B cell (primary cell): ENCODE data around the gene C16orf82. TPM values are rescaled to one million over a fixed set of nuclear protein-coding genes. Genes with fewer than 3 reads are reported as not detected.

Experiments
- ATAC-seq: fragments of 200-7000 bp; cut with Tn5 transposase; one replicate; pipeline ENCODE4 v1.10.0; 2021; ENCODE audit warnings: low read depth, mild to moderate bottlenecking, moderate number of reproducible peaks, moderate library complexity
- CTCF ChIA-PET: fragments of 350-600 bp; sonication (Branson Sonifier 250); formaldehyde crosslinking; loops from one replicate; lab custom pipeline; 2021; ENCODE audit warnings: antibody characterized with exemption, inconsistent platforms; lab: Charles Lee
- POLR2A ChIA-PET: fragments of 350-600 bp; sonication (Branson Sonifier 250); formaldehyde crosslinking; loops from one replicate; lab custom pipeline; 2021; ENCODE audit warnings: antibody characterized with exemption; lab: Charles Lee
- DNase-seq: peaks from one replicate; pipeline ENCODE4 v3.0.0; 2013
- H2AFZ ChIP-seq: 2 replicates; pipeline ENCODE4 v1.6.1; 2012; ENCODE audit warnings: mild to moderate bottlenecking, low read depth, low read length; ENCODE audit not compliant: insufficient read depth, poor library complexity, severe bottlenecking
- H3K27ac ChIP-seq, 2 donors: 1 replicate in 1 of 2; 2 replicates in 1 of 2; pipeline ENCODE4 v1.5.1; 2012 to 2013; ENCODE audit warnings: low read length in 2 of 2, mild to moderate bottlenecking in 2 of 2, moderate library complexity in 1 of 2
- H3K27me3 ChIP-seq, 4 experiments: fragments of 200-600 bp in 1 of 4; sonication (generic) in 1 of 4; replicated peaks in 1 of 4; 1 replicate in 2 of 4; 2 replicates in 2 of 4; pipeline versions ENCODE4 v1.6.1 to v1.7.0; 2013 to 2016; ENCODE audit warnings: low read length in 3 of 4, mild to moderate bottlenecking in 2 of 4, mixed read lengths in 1 of 4, moderate library complexity in 1 of 4; ENCODE audit not compliant: insufficient read depth in 4 of 4, control insufficient read depth in 3 of 4; ENCODE audit errors: control extremely low read depth in 1 of 4
- H3K36me3 ChIP-seq, 2 experiments: replicated peaks in 1 of 2; 1 replicate in 1 of 2; 2 replicates in 1 of 2; pipeline versions ENCODE4 v1.6.1 to v1.7.1; 2013; ENCODE audit warnings: low read length in 1 of 2; ENCODE audit not compliant: insufficient read depth in 2 of 2, control insufficient read depth in 1 of 2; ENCODE audit errors: control extremely low read depth in 1 of 2, extremely low read depth in 1 of 2
- H3K4me1 ChIP-seq, 2 donors: fragments of 200-600 bp in 1 of 2; sonication (generic) in 1 of 2; 1 replicate in 1 of 2; 2 replicates in 1 of 2; pipeline versions ENCODE4 v1.5.1 to v1.6.1; 2013 to 2017; ENCODE audit warnings: low read length in 2 of 2; ENCODE audit not compliant: control insufficient read depth in 2 of 2, insufficient read depth in 2 of 2
- H3K4me2 ChIP-seq: replicated peaks from 2 replicates; pipeline ENCODE3; 2012; ENCODE audit warnings: mild to moderate bottlenecking, low read depth, low read length; ENCODE audit not compliant: poor library complexity, severe bottlenecking
- H3K4me3 ChIP-seq, 5 experiments: fragments of 200-600 bp in 1 of 5; sonication (generic) in 1 of 5; 1 replicate in 3 of 5; 2 replicates in 2 of 5; pipeline versions ENCODE4 v1.5.1 to v1.7.0; 2011 to 2016; ENCODE audit warnings: low read length in 4 of 5, mild to moderate bottlenecking in 4 of 5, low read depth in 2 of 5, control low read depth in 1 of 5, moderate library complexity in 1 of 5; ENCODE audit not compliant: insufficient read depth in 1 of 5; ENCODE audit errors: control extremely low read depth in 1 of 5, extremely low read depth in 1 of 5
- H3K79me2 ChIP-seq: fragments of 200-600 bp; sonication (generic); one replicate; pipeline ENCODE4 v1.6.0; 2016; ENCODE audit warnings: low read length; ENCODE audit not compliant: control insufficient read depth, insufficient read depth
- H3K9ac ChIP-seq: fragments of 200-600 bp; sonication (generic); 2 replicates; pipeline ENCODE4 v1.6.1; 2017; ENCODE audit warnings: mild to moderate bottlenecking, low read length, moderate library complexity
- H3K9me3 ChIP-seq, 3 donors: one replicate each; pipeline versions ENCODE4 v1.6.1 to v1.7.1; 2013; ENCODE audit warnings: low read length in 2 of 3; ENCODE audit not compliant: control insufficient read depth in 2 of 3, insufficient read depth in 1 of 3; ENCODE audit errors: control extremely low read depth in 1 of 3
- H4K20me1 ChIP-seq: 2 replicates; pipeline ENCODE4 v1.6.0; 2012; ENCODE audit warnings: mild to moderate bottlenecking, low read length; ENCODE audit not compliant: insufficient read depth, control insufficient read depth, poor library complexity, severe bottlenecking
- H3K27ac Mint-ChIP-seq: one replicate; pipeline ENCODE4 v1.8.0; 2021; ENCODE audit warnings: mixed read lengths
- H3K27me3 Mint-ChIP-seq: one replicate; pipeline ENCODE4 v1.8.0; 2021; ENCODE audit warnings: mixed read lengths
- H3K4me1 Mint-ChIP-seq: one replicate; pipeline ENCODE4 v1.8.0; 2021; ENCODE audit warnings: mixed read lengths
- H3K4me3 Mint-ChIP-seq: one replicate; pipeline ENCODE4 v1.8.0; 2021; ENCODE audit warnings: mixed read lengths
- H3K9me3 Mint-ChIP-seq: one replicate; pipeline ENCODE4 v1.8.0; 2022; ENCODE audit warnings: mixed read lengths; ENCODE audit not compliant: insufficient read depth
- CTCF ChIP-seq: fragments of 200-600 bp; IDR thresholded peaks from one replicate; pipeline ENCODE4 v1.8.0; 2022; ENCODE audit warnings: antibody characterized with exemption, mild to moderate bottlenecking
- EZH2 ChIP-seq: IDR thresholded peaks from 2 replicates; pipeline ENCODE4 v1.6.1; 2012; ENCODE audit warnings: borderline replicate concordance, low read depth, mild to moderate bottlenecking, moderate library complexity, low read length; ENCODE audit not compliant: insufficient read depth, poor library complexity, severe bottlenecking
- WGBS: methylation state at CpG from one replicate; pipeline ENCODE4 v1.1.5; 2013; ENCODE audit warnings: missing lambda C conversion rate; ENCODE audit not compliant: insufficient coverage; 5-methylcytosine and 5-hydroxymethylcytosine counted together
- intact Hi-C: fragments of 100-400 bp; cut with micrococcal nuclease; formaldehyde crosslinking; loops from one replicate; pipeline ENCODE4 v1.10.0; 2022
- polyA plus RNA-seq: library from polyadenylated mRNA; depleted of rRNA; stranded (reverse); fragments of >200 nt; gene quantifications from 2 replicates; pipeline ENCODE4 v1.2.3, GENCODE V29; 2012
- total RNA-seq, 2 donors: library from RNA; stranded (reverse); fragments of 120-200 nt in 1 of 2; gene quantifications; 1 replicate in 1 of 2; 2 replicates in 1 of 2; pipeline versions ENCODE4 v1.2.3 to v1.2.4, GENCODE V29; 2013 to 2022

The C16orf82 gene
- total and polyA plus RNA-seq, 2 donors (not counting 1 experiment from before 2014, with no cell fraction given) = not detected

GRCh38 chr16:27108051-27108770 is 41.5 kb downstream of the C16orf82 start:
- Histone ChIP-seq H3K9ac (no peak overlapping the region), H3K4me1 (peaks cover 21 to 34% of the 10 kb centered on the region in 2 donors), H2AFZ (no peak overlapping the region), H3K4me3 (no peak overlapping the region), H3K36me3 (no peaks in the 10 kb centered on the region), H3K27me3 (peaks cover 0 to 6% (median 0%) of the 10 kb centered on the region in 4 experiments), H3K9me3 (no peaks in the 10 kb centered on the region), H3K27ac (no peak overlapping the region), H3K4me2 (no peak overlapping the region), H4K20me1 (no peaks in the 10 kb centered on the region), H3K79me2 (no peaks in the 10 kb centered on the region)
- DNase-seq (no peak), ATAC-seq (no peak)
- Mint-ChIP-seq H3K4me3 (no peak overlapping the region), H3K27ac (no peak overlapping the region), H3K9me3 (no peaks in the 10 kb centered on the region), H3K4me1 (peaks cover 26% of the 10 kb centered on the region), H3K27me3 (peaks cover 1% of the 10 kb centered on the region)
- ChIA-PET POLR2A (no interaction called here), CTCF (interaction anchor here (1.2 kb wide), 1 partner anchor 343 kb away, joined by 3 read pairs; no protein-coding TSS in a partner anchor)
- WGBS = 97% methylated on average over 6 of the region's 13 CpGs
- intact Hi-C loops = no loop called here
- no peak for TF ChIP-seq EZH2
- no peak for TF ChIP-seq CTCF
